M059J (cell line): Measurements from ENCODE around the gene BAIAP2L2. TPM values are rescaled to one million over a fixed set of nuclear protein-coding genes. Genes with fewer than 3 reads are reported as not detected.
"Not testable (repeated sequence)": the region's sequence is repeated elsewhere in the genome, so short reads cannot be mapped to it uniquely, and the experiment has no call there.

Source experiments
- DNase-seq: peaks from one replicate; pipeline ENCODE4 v3.0.0-alpha.2; 2012; ENCODE audit warnings: low read depth
- total RNA-seq: library from RNA; depleted of rRNA; stranded (reverse); fragments of >200 nt; shearing (Covaris generic); gene quantifications from 2 replicates; pipeline ENCODE4 v1.2.3, GENCODE V29; 2014; rRNA removed

The BAIAP2L2 gene, protein sequence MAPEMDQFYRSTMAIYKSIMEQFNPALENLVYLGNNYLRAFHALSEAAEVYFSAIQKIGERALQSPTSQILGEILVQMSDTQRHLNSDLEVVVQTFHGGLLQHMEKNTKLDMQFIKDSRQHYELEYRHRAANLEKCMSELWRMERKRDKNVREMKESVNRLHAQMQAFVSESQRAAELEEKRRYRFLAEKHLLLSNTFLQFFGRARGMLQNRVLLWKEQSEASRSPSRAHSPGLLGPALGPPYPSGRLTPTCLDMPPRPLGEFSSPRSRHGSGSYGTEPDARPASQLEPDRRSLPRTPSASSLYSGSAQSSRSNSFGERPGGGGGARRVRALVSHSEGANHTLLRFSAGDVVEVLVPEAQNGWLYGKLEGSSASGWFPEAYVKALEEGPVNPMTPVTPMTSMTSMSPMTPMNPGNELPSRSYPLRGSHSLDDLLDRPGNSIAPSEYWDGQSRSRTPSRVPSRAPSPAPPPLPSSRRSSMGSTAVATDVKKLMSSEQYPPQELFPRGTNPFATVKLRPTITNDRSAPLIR
- not detected in 2 replicates for total RNA-seq

DNA sequence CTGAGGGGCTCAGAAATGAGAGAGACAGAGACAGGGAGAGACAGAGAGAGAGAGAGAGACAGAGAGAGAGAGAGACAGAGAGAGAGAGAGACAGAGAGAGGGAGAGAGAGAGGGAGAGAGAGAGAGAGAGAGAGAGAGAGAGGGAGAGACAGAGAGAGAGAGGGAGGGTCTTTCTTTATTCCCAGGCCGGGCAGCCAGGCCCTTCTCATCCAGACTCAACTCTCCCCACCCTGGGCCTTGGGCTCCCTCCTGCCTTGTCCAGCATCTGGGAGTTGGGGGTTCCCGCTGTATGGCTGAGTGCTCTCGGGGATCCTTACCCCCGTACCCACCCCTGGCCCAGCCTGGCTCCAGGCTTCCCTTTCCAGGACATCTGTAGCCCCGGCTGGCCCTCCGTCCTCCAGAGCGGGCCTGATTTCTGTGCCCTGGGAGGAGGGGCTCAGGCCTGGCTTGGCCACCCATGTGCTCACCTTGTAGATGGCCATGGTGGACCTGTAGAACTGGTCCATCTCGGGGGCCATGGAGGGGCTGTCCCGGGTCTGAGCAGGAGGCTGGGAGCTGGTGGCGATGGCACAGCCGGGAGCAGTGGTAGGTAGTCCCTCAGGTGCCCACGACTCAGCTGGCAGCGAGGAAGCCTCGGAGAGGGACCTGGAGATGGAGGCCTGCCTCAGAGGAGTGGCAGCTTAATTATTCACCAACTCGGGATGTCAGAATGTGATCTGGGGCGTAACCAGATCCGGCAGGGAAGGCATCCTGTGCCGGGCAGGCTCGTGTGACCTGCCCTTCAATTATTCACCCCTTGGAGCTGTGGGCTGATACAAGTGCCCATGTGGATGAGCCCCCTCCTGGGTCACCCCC, at the start of gene BAIAP2L2:
Gene BAIAP2L2 (minus strand): TSS at position 677 of the 855 bp plus-strand sequence. CDS start 159 bp downstream, at position 518.
- DNase-seq = no peak

DNA sequence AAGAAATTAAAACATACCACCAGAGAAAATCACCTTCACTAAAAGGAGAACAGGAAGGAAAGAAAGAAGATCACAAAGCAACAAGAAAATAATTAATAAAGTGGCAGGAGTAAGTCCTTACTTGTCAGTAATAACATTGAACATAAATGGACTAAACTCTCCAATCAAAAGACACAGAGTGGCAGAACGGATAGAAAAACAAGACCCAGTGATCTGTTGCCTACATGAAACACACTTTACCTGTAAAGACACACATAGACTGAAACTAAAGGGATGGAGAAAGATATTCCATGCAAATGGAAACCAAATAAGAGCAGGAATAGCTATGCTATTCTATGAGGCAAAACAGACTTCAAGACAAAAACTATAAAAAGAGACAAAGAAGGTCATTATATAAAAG, 45.2 kb upstream of the BAIAP2L2 start:
- DNase-seq = no peak

DNA sequence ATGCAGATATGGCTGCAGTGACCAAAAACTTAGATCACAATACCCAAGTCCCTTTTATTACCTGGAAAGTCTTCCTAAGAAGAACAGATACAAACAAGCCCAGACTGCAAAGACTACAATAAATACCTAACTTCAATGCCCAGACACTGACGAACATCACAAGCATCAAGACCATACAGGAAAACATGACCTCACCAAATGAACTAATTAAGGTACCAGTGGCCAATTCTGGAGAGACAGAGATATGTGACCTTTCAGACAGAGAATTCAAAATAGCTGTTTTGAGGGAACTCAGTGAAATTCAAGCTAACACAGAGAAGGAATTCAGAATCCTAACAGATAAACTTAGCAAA, 44.1 kb upstream of the BAIAP2L2 start:
- DNase-seq = not testable (repeated sequence)

DNA sequence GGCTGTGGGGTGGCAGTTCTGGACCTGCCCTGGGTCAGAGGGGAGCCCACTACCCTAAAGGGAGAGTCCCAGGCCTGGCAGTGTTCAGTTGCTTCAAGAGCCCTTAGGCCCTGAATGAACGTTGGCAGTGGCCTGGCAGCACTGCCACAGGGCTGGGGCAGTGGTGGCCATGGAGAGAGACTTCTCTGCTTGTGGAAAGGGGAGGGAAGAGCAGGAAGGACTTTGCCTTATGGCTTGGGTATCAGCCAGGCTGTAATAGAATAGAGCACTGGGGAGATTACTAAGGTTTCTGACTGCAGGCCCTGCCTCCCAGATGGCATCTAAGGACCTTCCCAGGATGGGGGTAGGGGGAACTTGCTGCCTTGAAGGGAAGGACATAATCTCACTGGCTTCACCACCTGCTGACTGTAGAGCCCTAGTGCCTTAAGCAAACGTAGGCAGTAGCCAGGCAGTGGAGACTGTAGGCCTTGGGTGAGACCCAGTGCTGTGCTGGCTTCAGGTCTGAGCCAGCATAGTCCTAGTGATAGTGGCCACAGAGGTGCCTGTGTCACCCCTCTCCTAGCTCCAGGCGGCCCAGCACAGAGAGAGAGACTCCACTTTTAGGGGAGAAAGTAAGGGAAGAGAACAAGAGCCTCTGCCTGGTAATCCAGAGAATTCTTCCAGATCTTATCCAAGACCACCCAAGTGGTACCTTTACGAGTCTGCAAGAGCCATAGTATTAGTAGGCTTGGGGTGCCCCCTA, 43.5 kb upstream of the BAIAP2L2 start:
- DNase-seq = no peak

DNA sequence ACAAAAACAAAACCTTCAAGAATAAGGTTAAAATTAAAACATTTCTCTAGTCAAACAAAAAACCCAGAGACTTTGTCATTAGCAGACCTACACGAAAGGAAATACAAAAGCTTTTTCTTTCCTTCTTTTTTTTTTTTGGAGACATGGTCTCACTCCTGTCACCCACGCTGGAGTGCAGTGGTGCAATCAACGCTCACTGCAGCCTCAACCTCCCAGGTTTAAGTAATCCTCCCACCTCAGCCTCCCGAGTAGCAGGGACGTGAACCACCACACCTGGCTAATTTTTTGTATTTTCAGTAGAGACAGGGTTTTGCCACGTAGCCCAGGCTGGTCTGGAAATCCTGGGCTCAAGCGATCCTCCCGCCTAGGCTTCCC, 40.6 kb upstream of the BAIAP2L2 start:
- no peak for DNase-seq

DNA sequence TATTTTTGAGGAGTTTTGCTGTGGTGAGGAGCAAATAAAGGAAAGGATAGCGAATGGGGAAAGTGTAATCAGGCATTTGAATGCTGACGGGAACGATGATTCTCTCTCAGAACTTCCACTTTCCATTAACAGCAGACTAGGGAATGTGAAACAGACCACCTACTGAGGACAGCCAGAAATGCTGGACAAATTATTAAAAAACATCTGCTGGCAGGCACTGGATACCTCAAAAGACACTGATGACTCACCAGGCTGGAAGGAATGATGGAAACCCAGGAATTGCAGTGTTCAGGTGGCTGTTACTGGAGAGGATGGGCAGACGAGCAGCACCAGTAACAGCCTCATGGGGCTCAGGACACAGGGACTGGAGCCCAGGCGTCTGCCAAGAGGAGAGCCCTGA, 37.8 kb upstream of the BAIAP2L2 start:
- peak; percentile 72 for DNase-seq

DNA sequence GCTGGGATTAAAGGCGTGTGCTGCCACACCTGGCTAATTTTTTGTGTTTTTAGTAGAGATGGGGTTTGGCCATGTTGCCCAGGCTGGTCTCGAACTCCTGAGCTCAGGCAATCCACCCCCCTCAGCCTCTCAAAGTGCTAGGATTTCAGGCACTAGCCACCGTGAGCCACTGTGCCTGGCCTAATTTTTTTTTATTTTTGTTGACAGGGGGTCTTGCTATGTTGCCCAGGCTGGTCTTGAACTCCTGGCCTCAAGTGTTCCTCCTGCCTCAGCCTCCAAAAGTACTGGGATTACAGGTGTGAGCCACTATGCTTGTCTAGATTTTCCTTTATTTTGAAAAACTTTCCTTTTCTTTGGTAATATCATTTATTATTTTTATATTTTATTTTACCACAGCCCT, 35.7 kb upstream of the BAIAP2L2 start:
- DNase-seq = not testable (repeated sequence)

DNA sequence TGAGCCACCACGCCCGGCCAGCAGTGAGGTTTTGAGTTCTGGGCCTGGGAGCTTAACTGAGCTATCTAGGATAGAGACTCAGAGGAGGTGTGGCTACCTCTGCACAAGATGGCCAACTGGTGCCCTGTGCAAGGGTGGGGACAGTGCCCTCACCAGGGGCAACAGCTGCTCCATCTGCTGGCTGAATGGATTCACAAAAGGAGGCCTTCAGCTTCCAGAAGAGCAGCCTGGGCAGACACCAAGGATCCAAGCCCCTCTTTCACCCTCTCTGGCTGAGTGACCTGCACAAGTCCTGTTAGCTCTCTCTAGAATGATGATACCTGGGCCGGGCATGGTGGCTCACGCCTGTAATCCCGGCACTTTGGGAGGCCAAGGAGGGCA, 33.5 kb upstream of the BAIAP2L2 start:
- DNase-seq = peak; percentile 30

DNA sequence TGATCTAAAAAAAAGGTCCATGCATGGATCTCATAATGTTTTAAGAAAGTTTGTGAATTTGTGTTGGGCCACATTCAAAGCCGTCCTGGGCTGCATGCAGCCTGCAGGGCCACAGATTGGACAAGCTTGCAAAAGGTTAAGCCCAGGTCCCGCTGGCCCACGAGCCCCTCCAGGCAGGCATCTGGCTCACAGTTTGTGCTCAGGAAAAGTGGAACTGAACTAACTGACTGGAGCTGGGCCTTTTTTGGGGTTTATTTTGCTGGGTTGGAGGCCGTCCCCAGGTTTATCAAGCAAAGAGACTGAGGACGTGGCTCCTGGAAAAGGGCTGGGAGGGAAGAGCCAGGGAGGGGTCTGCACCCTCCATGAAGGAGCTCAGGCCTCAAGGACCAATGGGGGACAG, 32.1 kb upstream of the BAIAP2L2 start:
- no peak for DNase-seq

DNA sequence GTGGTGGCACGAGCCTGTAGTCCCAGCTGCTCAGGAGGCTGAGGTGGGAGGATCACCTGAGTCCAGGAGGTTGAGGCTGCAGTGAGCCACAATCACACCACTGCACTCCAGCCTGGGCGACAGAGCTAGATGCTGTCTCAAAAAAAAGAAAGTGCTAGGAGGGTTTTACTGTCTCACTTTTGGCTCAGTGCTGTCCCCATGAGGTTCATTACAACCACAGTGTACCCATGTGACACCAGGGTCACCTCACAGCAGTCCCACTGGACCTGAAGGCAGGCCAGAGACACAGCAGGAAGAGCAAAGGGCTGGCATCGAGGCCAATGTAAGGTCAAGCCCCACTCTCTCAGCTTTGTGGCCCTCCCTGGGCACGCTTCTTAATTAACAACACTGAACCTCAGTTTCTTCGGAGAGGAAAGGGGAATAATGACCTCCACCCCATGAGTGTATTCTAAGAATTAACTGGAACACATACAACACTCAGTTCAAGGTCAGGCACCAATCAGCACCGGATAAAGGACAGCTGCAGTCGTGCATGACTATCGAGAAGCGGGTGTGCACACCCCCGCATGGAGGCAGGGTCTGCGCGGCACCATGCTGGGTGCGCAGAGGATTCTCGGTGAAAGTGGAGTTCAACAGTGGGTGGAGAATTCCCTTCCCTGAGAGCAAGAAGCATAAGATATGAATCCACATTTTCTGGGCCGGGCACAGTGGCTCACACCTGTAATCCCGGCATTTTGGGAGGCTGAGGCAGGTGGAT, 30.9 kb upstream of the BAIAP2L2 start:
- DNase-seq = no peak

DNA sequence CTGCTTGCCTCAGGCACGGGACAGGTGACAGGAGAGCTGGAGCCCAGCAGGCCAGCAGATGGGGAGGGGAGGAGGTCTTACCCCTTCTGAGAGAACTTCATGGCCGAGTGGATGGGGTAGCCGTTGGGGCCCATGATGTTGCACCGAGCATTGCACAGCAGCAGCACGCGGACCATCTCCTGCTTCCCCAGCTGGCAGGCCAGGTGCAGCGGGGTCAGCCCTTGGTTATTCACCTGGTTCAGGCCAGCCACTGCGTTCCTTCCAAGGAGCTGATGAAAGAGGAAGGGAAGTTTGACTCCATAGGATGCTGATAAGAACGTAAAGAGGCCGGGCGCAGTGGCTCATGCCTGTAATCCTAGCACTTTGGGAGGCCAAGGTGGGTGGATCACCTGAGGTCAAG, 29.4 kb upstream of the BAIAP2L2 start:
- no peak for DNase-seq

DNA sequence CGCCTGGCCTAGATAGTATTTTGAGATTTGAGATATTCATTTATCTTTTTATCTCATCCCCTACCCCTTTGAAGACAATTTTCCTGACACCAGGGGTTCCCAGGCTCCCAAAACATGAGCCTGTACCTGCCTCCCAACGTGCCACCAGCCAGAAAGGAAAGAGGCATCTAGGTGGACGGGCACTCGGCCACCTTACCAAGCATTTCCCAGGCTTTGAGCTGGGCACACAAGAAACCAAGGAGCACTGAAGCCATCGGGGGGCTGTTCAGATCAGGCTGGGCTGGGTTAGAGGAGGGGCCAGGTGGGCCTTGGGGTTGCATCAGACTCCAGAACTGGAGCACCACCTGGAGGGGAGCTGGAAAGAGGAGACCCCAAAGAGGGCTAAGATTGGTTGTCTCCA, 28.5 kb upstream of the BAIAP2L2 start:
- DNase-seq = no peak

DNA sequence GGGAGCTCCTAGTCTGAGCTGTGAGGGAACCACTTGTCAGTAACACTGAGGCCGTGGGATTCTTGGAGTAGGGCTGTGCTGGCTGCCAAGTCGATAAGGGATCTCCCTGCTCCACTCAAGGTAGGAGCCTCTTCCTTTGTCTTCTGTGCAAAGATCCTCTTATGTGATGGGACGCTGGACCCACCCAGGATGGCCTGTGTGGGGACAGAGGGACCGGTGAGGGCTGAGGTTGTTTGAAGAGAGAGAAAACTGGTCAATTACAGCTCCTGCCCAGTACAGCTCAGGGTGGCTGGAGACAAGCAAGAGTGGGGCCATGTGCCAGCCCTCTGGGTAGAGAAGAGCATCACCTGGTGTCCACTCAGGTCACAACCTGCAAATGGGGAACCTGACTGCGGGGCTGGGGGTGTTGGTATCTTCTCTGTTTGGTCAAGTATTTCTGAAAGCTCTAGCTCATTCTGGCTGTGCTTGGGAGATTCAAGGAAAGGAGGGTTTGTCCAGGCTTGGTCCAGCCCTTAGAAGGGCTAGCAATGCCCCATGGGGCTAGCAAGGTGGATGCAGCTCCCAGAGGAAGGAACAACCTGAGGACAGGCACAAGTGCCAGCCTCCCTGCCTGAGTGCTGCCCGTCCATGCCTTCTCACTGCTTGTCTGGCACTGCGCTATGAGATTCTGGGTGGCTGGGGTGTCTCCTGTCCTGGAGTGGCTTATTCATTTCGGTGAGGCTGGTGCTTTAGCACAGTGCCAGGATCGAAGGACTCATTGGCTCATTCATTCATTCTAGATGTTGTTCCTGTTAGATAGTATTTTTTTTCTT, 27.6 kb upstream of the BAIAP2L2 start:
- DNase-seq = no peak

DNA sequence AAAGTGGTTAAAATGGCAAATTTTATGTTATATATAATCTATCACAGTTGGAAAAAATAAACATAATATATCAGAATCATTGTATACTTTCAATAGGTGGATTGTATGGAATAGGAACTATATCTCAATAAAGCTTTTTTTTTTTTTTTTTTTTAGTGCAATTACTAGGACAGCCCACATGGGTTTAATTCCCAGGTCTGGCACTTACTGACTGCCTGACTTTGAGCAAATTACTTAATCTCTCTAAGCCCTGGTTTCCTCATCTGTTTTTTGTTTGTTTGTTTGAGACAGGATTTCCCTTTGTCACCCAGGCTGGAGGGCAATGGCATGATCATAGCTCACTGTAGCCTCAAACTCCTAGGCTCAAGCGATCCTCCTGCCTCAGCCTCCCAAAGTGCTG, 26.1 kb upstream of the BAIAP2L2 start:
- DNase-seq = no peak

DNA sequence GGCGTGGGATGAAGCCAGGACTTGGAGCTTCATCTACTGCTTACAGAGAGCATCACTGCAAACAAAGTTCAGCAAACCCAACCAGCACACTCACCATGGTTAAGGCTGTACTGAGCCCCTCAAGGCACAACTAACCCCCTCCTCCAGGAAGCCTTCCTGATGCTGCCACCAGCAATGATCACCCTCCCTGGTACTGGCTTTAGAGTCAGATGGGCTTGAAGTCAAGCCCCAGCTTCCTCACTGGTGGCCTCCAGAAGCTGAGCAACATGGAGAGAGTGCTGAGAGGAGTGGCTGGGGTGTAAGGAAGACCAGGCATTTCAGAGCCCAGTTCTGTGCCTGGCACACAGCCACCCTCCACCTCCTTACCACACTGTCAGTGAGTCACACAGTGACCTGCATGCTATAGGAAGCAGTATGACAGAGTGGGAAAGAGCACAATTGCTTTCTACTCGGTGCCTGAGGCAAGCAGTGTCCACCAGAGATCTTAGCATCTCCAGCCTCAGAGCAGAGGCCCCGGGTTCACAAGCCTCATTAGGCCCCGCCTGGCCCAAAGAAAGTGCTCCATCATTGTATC, 24.7 kb upstream of the BAIAP2L2 start:
- peak; percentile 91 for DNase-seq

DNA sequence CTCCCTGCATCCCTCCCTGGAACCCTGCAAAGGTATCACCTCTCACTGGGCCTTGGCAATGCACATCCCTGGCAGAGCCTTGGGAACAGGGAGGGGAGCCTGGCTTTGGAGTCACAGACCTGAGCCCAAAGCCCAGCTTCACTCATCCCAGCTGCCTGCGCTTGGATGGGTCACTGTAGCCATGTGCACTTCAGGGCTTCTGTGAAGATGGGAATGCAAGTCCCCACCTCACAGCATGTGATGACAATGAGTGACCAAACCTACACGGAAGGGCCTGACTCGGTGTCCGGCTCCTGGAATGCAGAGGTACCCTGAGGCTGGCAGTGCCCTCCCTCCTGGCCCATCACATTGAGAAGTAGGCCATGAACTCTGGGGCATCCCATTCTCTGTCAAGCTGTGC, 22.8 kb upstream of the BAIAP2L2 start:
- DNase-seq = no peak

DNA sequence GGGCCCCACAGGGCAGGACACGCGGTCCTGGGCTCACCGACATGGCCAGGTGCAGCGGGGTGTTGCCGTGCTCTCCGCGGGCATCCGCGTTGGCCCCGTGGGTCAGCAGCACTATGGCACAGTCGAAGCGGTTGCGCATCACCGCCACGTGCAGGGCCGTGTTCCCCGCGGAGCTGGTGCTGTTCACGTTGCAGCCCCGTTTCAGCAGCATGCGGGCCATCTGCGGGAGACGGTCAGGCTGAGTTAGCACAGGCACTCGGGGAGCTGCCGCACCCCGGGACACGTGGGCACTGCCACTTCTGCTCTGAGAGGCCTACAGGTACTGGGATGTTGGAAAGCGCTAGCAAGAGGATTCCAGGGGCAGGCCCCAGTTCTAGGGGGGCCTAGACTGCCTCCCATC, 22.3 kb upstream of the BAIAP2L2 start:
- DNase-seq = no peak

DNA sequence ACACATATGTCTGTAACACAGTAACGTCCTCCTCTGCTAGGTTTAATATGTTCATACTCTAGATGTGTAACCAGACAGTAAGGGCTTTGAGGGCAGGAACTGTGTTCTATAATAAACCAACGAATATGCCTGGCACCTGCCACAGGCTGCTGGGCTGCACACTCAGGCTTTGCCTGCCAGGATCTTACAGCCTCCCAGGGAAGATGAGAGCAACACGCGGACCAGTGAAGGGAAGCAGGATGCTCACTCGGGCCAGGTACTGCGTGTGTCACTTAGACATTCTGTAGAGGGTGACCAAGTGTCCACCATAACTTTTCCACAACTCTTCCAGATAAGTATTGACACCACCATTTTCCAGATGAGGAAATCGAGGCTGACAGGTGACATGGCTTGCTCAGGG, 21.7 kb upstream of the BAIAP2L2 start:
- DNase-seq = no peak

DNA sequence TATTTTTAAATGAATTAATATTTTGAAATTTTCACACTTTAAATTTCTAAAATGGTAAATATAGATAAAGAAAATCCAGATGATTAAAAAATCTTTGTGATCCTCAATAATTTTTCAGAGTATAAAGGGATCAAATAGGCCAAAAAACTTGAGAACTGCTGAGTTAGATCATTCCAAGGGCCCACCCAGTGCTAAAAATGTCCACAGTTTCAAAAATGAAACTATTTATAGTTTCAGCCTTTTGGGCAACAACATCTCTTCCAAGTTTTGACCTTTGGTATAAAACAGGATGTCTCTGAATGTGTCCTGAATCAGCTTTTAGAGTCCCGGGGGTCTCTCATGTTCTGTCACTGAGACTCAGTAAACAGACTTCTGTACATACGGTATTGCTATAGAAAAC, 20.9 kb upstream of the BAIAP2L2 start:
- no peak for DNase-seq

DNA sequence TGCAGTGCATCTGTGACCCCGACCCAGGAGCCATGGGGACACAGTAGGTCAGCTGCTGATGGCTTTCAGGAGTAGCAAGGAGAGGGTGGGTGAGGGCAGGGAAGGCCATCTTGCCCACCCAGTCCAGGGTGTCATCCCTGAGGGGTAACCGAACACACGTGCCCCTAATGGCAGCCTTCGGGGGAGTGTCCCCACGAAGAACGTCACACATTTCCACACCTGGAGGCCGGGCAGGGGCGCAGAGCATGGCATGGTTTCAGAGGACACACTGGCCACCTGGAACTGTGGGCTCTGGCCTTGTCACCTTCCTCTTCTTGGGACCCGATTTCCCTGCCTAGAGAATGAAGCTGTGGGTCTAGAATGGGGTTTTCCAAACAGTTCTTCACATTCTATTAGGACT, 19.4 kb upstream of the BAIAP2L2 start:
- DNase-seq = no peak
